HG02571 (cell line): ENCODE results near the gene POLN.
"Not testable (repeated sequence)": the region's sequence is repeated elsewhere in the genome, so short reads cannot be mapped to it uniquely, and the experiment has no call there.

Source experiments
- ATAC-seq: cut with Tn5 transposase; IDR thresholded peaks from one replicate; pipeline ENCODE4 v1.9.1; 2021; ENCODE audit warnings: mild to moderate bottlenecking, moderate library complexity; ENCODE audit not compliant: unreplicated experiment

Gene POLN

GRCh38 chr4:2275546-2276251, 33.8 kb upstream of the POLN start:
- ATAC-seq, result no peak

- not testable (repeated sequence) for ATAC-seq
Measured at GRCh38 chr4:2275044-2275397, 33.1 kb upstream of the POLN start.

- no peak for ATAC-seq
Measured at GRCh38 chr4:2274320-2275043, 32.6 kb upstream of the POLN start.

GRCh38 chr4:2273657-2274319, 31.9 kb upstream of the POLN start:
- no peak for ATAC-seq

- ATAC-seq, result no peak
Measured at GRCh38 chr4:2273221-2273620, 31.3 kb upstream of the POLN start.

GRCh38 chr4:2272828-2273120, 30.9 kb upstream of the POLN start:
- no peak for ATAC-seq

- no peak for ATAC-seq
Measured at GRCh38 chr4:2272026-2272827, 30.3 kb upstream of the POLN start.

- ATAC-seq, result no peak
Measured at GRCh38 chr4:2271279-2272025, 29.5 kb upstream of the POLN start.

- ATAC-seq, result no peak
Measured at GRCh38 chr4:2270341-2271165, 28.6 kb upstream of the POLN start.

GRCh38 chr4:2269618-2270163, 27.8 kb upstream of the POLN start:
- no peak for ATAC-seq

GRCh38 chr4:2269206-2269531, 27.2 kb upstream of the POLN start:
- ATAC-seq, result no peak

- ATAC-seq, result no peak
Measured at GRCh38 chr4:2268357-2269205, 26.7 kb upstream of the POLN start.

GRCh38 chr4:2267841-2268240, 25.9 kb upstream of the POLN start:
- ATAC-seq, result no peak

GRCh38 chr4:2267320-2267811, 25.4 kb upstream of the POLN start:
- ATAC-seq, result no peak

GRCh38 chr4:2266821-2267220, 24.9 kb upstream of the POLN start:
- no peak for ATAC-seq

- ATAC-seq, result no peak
Measured at GRCh38 chr4:2266181-2266580, 24.3 kb upstream of the POLN start.

GRCh38 chr4:2265113-2266110, 23.5 kb upstream of the POLN start:
- no peak for ATAC-seq
